Sigmoid colon (tissue), 4 donors: ENCODE measurements around the gene MS4A3.
"Not testable (repeated sequence)": the region's sequence is repeated elsewhere in the genome, so short reads cannot be mapped to it uniquely, and the experiment has no call there.

ENCODE experiments used
- CTCF ChIP-seq, 4 experiments: fragments of 450-650 bp in 3 of 4; fragments of 200-600 bp in 1 of 4; IDR thresholded peaks; one replicate each; pipeline ENCODE4 v1.5.1; 2016 to 2019; ENCODE audit warnings: antibody characterized with exemption in 4 of 4, mild to moderate bottlenecking in 3 of 4, moderate library complexity in 2 of 4
- POLR2AphosphoS5 ChIP-seq, 4 donors: sonication (generic); formaldehyde crosslinking; IDR thresholded peaks; one replicate each; pipeline ENCODE4 v1.6.1; 2017; ENCODE audit warnings: antibody characterized with exemption in 4 of 4

- not testable (repeated sequence) for TF ChIP-seq CTCF, POLR2AphosphoS5 (IDR thresholded peaks at IDR 0.05)
Measured at GRCh38 chr11:60104471-60105115, 48.1 kb downstream of the MS4A3 start.
